GM18517 (cell line): ENCODE measurements around the gene HHIPL1.
"Not testable (repeated sequence)": the region's sequence is repeated elsewhere in the genome, so short reads cannot be mapped to it uniquely, and the experiment has no call there.

ENCODE experiments used
- ATAC-seq: cut with Tn5 transposase; IDR thresholded peaks from one replicate; pipeline ENCODE4 v1.9.1; 2021; ENCODE audit warnings: mild to moderate bottlenecking, moderate library complexity; ENCODE audit not compliant: unreplicated experiment

HHIPL1 gene

DNA sequence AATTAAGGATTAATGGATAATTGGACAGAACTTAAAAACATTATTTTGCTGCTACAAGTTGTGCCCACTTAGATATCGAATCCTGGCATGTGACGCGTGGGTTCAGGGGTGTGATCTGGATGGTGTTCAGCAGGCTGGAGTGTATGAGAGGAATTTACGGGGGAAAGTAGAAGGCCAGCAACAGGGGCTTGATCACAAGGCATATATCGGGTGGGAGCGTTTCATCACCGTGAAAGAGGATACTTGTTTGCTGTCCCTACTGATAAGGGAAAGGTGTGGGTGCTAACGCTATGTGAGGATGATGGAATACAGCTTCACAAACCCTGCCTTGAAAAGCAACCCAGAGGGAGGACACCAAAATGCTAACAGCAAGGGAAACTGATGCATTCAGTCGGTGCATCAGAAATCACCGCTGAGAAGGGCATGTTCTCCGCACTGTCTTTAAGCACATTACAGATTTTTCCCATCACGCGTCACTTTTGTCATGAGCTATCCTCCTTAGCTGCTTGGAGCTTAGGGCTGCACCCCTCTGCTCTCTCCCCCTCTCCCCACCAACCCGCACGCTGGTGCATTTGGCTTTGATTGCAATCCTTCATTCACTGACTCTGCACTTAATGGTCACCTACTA is 13.4 kb downstream of the HHIPL1 start:
- ATAC-seq: no peak

DNA sequence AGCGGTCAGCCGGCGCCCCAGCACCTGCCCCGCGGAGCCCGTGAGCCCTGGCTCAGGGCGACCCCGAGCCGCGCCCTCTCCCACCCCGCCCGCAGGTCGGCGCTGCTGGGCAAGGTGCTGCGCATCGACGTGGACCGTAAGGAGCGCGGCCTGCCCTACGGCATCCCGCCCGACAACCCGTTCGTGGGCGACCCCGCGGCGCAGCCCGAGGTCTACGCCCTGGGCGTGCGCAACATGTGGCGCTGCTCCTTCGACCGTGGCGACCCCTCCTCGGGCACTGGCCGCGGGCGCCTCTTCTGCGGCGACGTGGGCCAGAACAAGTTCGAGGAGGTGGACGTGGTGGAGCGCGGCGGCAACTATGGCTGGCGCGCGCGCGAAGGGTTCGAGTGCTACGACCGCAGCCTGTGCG is 14.4 kb downstream of the HHIPL1 start:
- ATAC-seq: no peak

DNA sequence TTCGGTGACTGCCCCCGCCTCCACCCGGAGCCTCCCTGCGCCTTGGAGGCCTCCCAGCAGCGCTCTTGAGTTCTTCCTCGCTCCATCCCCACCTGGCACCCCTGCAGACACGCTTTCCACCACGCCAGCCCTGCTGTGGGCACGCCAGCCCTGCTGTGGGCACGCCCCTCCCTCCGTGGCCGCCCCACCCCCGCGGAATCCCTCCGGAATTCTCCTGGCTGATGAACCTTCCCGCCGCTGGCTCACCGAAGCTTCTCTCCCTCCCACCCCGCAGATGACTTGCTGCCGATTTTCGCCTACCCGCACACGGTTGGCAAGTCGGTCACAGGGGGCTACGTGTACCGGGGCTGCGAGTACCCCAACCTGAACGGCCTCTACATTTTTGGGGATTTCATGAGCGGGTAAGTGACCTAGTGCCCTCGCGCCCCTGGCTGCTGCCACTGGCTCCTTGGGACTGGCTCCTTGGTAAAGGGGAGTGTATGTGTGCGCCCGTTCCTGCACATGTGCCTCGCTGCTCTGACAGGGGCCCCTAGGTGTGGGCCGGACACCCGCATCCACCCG is 15.2 kb downstream of the HHIPL1 start:
- no peak for ATAC-seq

DNA sequence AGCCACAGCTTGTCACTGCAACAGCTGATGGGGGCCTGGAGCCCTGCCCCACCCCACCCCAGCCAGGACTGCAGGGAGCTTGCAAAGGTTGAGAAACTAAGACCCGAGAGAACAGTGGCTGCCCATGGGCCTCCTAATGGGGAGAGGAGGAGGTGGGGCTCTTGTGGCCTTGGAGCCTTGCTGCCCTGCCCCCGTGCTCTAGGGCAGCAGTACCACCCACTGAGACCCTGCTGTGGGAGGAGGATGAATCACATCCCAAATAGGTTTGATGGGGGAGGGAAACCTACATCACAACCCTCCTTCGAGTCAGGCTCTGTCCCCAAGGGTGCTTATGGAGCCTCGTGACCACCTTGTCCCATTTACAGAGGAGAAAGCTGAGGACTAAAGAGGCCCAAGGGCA is 15.9 kb downstream of the HHIPL1 start:
- no peak for ATAC-seq

DNA sequence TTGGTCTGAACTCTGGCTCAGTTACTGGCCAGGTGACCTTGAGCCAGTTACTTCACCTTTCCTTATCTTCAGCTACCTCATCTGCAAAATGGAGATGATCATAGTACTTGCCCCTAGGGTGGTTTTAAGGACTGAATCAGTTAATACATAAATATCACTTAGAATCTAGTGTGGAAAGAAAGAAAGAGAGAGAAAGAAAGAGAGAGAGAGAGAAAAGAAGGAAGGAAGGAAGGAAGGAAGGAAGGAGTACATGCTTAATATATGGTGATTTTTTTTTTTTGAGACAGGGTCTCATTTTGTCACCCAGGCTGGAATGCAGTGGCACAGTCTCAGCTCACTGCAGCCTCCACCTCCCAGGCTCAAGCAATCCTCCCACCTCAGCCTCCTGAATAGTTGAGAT is 16.3 kb downstream of the HHIPL1 start:
- ATAC-seq: not testable (repeated sequence)

DNA sequence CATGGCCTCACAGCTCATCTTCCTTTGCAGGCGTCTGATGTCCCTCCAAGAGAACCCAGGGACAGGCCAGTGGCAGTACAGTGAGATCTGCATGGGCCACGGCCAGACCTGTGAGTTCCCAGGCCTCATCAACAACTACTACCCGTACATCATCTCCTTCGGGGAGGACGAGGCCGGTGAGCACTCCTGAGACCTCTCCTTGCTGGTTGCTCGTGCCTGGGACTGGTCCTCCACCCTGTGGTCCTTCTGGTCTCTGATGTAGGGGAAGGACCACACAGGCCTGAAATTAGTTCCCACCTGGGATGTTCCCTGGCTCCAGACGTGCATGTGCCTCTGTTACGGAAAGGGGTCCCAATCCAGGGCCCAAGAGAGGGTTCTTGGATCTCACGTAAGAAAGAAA is 17.9 kb downstream of the HHIPL1 start:
- no peak for ATAC-seq

DNA sequence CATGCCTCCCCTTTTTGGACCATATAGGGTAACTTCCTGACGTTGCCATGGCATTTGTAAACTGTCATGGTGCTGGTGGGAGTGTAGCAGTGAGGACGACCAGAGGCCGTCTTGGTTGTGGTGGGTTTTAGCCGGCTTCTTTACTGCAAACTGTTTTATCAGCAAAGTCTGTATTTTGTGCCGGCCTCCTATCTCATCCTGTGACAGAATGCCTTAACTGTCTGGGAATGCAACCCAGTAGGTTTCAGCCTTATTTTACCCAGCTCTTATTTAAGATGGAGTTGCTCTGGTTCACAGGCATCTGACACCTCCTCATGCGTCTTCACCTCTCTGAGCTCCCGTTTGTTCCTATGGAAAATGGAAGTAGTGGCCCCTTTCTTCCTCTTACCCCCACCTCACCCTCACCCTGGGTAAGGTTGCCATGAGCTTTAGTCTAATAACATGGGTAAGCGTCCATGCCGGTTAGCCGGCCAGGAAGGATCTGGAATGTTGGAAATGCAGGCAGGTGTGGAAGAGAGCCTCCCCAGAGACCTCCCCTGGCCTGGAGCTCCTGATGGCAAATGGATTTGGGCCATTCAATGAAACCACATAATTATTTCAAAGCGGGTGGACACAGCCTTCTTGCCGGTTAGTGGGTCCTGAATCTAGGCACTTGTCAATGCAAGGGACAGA is 18.6 kb downstream of the HHIPL1 start:
- ATAC-seq: no peak

DNA sequence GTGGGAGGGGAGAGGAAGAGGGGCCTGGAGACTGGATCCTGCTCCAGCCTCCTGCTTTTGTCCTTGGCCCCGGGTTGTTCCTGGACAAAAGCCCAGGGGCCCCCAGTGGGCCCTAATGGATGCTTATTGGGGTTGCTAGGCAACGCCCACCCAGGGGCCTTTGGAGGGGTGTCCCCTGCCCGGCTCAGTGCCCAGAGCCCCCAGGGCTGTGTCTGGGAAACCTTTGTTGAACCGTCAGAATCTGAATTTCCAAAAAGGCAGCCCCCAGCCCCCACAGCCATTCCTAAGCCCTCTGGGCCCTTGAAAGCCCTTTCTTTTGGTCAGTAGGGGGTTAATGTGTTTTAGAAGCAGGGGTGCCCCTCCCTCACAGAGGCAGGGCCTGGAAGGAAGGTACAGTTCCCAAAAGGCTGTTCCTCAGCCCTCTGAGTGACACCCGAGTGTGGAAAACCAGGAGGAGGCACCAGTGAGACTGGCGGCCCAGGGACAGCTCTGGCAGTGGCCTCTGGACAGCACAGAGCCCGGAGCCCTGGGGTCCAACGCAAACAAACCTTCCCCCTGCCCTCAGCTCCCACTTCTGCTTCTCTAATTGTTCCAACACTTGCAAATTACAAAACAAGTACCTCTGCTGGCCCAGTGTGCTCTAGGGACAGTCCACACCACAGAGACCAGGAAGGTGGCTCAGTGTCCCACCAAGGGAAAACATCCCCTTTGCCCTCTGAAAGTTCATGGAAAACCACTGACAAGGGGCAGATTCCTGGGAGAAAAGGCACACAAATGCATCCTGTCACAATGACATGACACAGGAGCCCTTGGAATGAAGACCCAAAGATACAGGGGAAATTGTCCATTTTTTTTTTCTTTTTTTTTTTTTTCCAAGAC is 19.4 kb downstream of the HHIPL1 start:
- no peak for ATAC-seq

DNA sequence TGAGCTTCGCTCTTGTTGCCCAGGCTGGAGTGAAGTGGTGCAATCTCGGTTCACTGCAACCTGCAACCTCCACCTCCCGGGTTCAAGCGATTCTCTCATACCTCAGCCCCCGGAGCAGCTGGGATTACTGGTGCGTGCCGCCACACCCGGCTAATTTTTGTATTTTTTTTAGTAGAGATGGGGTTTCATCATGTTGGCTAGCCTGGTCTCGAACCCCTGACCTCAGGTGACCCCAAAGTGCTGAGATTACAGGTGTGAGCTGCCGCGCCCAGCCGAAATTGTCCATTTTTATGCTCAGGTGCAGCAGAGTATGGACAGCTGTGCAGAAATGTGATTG is 20.0 kb downstream of the HHIPL1 start:
- ATAC-seq: no peak

DNA sequence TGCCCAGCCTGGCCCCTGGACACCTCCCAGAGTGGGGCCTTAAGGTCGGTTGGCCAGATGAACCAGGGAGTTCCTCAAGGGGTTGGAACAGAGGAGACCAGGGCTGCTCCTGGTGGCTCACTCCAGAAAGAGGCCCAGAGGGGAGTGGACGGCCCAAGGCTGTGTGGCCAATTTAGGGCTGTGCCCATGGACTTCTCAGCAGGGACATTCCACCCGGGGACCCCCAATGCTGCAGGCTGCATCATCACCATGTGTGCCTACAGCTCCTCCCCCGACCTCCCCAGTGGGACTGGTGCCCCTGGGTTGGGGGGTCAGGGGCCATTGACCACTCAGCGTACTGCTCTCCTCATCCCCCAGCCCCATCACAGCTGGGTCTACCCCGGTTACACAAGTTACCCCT is 21.6 kb downstream of the HHIPL1 start:
- ATAC-seq: no peak

DNA sequence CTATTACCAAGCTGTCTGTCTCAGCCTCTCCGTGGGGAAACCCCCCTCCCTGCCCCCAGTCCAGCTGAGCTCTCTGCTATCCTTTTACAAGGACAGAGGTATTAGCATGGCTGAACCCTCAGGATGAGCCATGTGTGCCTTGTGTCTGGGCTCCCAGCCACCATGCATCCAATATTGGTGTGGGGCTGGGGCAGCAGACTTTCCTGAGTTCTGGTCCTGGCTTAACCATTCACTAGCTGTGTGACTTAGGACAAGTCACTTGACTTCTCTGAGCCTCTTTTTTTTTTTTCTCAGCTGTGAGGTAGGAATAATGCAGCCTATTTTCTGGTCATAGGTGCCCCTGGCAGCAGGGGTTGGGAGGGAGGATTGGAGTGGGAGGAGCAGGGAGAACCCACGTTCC is 22.1 kb downstream of the HHIPL1 start:
- ATAC-seq: no peak

DNA sequence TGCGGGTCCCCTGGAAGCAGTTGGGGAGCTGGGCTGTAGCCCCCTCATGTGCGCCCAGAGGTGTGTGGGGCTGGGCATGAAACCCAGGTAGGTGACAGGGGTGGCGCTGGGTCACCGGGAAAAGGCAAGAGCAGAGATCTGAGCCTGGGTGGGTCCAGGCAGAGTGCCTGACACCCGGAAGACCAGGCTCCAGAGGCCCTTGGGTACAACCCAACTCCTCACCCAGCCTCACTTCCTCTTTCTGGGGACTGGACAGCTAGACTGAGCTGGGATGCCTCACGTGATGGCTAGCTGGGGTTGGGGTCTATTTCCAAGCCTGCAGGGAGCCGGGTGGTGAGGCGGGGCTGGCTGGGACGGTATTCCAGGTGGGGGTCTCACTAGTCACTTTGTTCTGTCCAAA is 22.9 kb downstream of the HHIPL1 start:
- ATAC-seq: no peak

DNA sequence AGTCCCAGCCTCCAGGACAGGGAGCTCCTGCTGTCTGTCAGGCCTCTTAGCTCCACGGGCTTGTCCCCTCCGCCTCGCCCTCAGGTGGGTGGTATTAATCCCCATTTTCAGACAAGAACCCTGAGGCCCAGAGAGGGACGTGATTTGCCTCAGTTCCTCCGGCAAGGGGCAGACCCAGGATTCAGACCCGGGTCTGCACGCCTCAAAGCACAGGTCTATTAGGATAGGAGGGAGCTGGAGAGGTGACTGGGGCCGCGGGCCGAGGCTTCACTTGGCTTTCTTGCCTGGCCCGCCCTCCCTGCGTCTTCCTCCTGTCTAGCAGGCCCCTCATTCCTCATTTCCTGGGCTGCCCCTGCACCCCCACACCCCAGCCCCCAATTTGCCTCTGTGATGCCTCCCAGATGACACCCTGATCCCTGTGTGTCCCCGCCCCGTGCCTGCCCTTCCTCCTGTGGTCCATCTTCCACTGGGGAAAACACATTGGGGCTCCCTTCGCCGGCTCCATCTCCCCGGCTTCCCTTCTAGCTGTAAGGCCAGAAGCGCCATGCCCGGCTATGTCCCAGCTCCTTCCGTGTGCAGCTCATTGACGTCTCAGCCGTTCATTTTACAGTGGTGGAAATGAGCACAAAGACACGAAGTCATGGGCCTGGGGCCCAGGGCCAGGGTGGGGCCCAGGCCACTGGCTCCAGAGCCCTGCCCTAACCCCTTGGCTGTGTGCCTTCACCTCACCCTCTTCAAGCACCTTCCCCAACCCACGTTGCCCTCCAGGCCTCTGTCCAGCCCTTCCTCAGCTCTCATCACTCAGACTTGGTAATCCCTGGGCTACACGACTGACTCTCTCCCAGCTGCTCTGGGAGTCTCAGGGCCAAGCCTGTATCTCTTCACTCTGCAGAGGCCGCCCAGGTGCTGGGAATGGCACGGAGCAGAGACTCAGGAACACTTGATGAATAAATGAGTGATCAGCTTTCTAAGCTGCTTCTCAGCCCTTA is 23.7 kb downstream of the HHIPL1 start:
- no peak for ATAC-seq

DNA sequence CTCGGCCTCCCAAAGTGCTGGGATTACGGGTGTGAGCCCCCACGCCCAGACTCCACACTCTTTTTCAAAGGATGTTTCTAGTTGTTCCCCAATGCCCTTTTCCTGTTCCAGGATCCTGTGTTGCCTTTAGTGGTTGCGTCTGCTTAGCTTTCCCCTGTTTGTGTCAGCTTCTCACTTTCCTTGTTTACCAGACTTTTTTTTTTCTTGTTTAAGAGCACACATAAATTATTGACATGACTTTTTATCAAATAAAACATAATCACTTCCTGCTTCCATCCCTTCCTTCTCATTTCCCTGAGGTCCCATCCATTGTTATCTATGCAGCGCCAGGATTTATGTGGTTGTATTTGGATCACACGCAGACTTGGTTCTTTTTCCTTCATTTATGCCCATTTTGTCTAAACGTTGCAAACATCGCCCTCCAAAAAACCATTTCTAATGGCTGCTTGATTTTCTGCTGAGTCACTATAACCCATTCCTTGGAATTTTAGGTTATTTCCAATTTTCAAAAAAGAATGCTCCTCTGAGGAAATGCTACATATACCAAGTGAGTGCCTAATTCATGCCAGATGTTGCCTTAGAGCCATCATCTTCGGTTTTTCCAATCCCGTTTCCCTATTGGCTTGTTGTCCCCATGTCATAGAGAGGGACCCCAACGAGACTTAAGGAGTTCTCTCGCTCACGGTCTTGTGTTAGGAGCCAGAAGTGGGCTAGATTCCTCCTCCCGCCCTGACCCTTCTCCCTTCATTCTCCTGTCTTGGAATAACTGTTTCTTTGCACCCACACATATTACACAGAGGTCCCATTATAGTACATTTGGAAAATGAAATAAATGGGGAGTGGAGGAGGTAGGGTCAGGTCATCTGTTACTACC is 25.7 kb downstream of the HHIPL1 start:
- ATAC-seq: no peak

DNA sequence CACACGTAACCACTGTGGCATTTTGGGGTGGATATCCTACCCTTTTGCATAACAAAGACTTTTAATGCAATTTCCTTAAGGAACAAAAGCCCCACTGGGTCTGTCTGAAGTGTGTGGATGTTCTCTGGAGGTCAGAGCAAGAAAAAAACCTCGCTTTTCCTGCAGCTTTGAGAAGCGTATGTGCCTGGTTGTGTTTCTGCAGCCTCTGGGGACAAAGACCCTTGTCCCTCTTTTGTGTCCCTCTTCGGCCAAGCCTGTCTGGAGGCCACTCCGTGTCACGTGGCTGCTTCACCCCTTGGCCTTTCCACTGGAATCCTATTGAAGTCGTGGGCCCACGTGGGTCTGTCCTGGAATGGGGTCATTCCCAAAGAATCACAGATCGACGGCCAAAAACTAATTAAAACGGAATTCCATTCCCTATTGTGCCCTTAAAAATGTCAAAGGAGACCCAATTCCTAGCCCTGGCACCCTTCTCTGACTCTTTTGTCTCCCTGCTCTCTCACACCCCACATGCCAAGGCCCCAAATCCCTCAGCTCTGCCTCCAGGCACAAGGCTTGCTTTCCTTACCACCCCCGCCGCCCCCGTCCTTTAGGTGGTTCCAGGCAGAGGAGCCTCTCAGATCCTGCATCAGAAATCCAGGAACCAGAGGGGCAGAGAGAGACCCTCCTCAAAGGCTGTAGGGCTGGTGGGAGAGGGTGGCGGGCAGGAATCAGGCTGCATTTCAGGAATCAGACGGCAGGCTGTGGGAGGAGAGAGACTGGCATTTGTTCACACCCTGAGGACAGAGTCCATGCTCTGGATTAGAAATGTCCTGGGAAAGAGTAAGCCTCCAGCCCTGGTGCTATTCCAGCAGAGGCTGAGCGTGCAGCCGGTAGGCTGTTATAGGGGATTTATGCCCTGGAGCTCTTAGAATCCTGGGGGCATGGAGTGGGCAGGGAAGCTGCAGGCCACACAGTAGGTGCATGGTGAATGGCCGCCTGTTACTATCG is 26.6 kb downstream of the HHIPL1 start:
- no peak for ATAC-seq

DNA sequence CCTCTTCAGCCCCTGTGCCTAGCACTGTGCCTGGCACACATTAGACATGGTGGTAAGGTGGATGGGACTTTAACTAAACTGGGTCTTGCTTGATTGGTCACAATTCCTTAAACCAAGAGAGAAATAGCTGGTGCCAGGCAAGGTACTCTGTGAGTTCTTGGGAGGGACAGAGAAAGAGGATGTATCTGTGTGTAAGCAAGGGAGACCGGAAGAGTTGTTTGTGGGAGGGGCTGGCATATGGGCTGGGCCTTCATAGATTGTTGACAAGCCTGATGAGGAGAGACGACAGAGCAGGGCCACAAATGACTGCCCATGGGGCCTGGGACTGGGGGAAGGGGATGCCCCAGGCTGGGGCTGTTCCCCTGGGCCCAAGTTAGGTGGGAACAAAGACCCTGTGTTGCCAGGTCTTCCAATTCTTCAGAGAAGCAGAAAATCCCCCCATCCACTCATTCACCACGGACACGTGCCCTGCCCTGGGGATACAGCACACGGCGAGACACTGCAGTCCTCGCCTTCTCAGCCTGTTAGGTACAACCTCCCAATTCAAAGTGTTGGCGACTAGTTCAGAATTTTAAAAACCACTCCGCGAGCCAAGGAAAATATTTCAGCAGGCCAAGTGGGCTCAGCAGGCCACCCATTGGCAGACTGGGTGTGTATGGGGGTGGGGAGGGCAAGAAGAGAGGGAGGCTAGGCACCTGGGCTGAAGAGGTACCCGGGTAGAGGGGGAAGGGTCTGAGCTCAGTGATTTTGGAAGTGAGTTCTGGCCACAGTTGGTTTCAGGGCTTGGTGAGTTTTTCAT is 27.8 kb downstream of the HHIPL1 start:
- peak; percentile 71 for ATAC-seq

DNA sequence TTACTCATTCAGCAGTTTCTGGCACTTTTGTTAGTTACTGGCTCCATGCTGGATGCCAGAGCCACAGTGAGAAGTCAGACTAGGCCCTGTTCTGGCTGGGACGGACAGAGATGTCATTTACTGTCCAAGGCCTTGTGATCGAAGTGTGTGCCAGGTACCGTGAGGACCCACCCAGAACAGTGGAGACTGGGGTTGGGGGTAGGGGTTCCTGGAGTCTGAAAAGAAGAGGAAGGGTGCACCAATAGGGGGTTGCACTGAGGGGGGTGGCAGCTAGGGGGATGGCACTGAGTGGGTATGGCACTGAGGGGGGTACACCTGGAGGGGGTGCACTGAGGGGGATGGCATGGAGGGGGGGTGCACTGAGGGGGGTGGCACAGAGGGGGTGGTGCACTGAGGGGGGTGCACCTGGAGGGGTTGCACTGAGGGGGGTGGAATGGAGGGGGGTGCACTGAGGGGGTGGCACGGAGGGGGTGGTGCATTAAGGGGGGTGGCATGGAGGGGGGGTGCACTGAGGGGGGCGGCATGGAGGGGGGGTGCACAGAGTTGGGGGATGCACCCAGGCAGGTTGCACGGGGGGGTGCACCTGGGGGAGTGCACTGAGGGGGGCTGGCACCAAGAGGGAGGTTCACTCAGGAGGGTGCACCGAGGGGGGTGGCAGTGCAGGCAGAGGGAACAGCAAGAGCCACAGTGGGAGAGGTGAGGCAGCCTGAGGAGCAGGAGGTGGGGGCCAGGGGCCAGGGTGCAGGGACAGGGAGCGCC is 28.6 kb downstream of the HHIPL1 start:
- ATAC-seq: no peak
